ENCODE data around the gene ANXA2R.

ANXA2R gene

GRCh38 chr5:42994555-42995359 is 45.4 kb downstream of the ANXA2R start (continued):
- TF ChIP-seq TSHZ1 (tag by site-specific recombination; IDR thresholded peaks at IDR 0.05; ENCODE audit: borderline replicate concordance) (no peak), ZNF488 (tag by site-specific recombination; IDR thresholded peaks at IDR 0.05) (no peak), ZNF580 (tag by site-specific recombination; IDR thresholded peaks at IDR 0.05) (no peak)
- TF ChIP-seq, protein P1, sequence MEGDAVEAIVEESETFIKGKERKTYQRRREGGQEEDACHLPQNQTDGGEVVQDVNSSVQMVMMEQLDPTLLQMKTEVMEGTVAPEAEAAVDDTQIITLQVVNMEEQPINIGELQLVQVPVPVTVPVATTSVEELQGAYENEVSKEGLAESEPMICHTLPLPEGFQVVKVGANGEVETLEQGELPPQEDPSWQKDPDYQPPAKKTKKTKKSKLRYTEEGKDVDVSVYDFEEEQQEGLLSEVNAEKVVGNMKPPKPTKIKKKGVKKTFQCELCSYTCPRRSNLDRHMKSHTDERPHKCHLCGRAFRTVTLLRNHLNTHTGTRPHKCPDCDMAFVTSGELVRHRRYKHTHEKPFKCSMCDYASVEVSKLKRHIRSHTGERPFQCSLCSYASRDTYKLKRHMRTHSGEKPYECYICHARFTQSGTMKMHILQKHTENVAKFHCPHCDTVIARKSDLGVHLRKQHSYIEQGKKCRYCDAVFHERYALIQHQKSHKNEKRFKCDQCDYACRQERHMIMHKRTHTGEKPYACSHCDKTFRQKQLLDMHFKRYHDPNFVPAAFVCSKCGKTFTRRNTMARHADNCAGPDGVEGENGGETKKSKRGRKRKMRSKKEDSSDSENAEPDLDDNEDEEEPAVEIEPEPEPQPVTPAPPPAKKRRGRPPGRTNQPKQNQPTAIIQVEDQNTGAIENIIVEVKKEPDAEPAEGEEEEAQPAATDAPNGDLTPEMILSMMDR (tag by site-specific recombination; IDR thresholded peaks at IDR 0.05): peak; percentile 91
- TF ChIP-seq, protein P2, sequence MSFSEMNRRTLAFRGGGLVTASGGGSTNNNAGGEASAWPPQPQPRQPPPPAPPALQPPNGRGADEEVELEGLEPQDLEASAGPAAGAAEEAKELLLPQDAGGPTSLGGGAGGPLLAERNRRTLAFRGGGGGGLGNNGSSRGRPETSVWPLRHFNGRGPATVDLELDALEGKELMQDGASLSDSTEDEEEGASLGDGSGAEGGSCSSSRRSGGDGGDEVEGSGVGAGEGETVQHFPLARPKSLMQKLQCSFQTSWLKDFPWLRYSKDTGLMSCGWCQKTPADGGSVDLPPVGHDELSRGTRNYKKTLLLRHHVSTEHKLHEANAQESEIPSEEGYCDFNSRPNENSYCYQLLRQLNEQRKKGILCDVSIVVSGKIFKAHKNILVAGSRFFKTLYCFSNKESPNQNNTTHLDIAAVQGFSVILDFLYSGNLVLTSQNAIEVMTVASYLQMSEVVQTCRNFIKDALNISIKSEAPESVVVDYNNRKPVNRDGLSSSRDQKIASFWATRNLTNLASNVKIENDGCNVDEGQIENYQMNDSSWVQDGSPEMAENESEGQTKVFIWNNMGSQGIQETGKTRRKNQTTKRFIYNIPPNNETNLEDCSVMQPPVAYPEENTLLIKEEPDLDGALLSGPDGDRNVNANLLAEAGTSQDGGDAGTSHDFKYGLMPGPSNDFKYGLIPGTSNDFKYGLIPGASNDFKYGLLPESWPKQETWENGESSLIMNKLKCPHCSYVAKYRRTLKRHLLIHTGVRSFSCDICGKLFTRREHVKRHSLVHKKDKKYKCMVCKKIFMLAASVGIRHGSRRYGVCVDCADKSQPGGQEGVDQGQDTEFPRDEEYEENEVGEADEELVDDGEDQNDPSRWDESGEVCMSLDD (tag by site-specific recombination; IDR thresholded peaks at IDR 0.05): no peak

GRCh38 chr5:42994246-42994554 is 45.9 kb downstream of the ANXA2R start:
- no peaks in the 10 kb centered on the region for H3K36me3 ChIP-seq (ENCODE audit: control insufficient read depth in 2 of 2, insufficient read depth in 1 of 2, low read length in 2 of 2)
- H3K27ac ChIP-seq (ENCODE audit: extremely low read depth, low read depth, low read length): 0 out of 2 replicates have a peak overlapping the region, but pooled peaks have one; percentile 2
- peak overlapping the region; percentile 83 for H3K4me3 ChIP-seq (ENCODE audit: low read depth, low read length)
- CTCF ChIA-PET: interaction anchor here (0.5 to 6.5 kb wide), 19 partner anchors 9 to 405 kb away, joined by 3 to 59 read pairs (median 4); partner anchors contain the start of gene ZNF131
- TF ChIP-seq ZNF335 (tag by site-specific recombination; conservative IDR thresholded peaks at IDR 0.05): peak; percentile 53; the same call in 1 of the 2 replicates
- no peak for TF ChIP-seq ZNF701 (tag by site-specific recombination; IDR thresholded peaks at IDR 0.05)
- POLR2A ChIA-PET: interaction anchor here (1.0 to 3.6 kb wide), 6 partner anchors 12 to 85 kb away, joined by 3 to 28 read pairs (median 5); no protein-coding TSS in a partner anchor
- no peaks in the 10 kb centered on the region for H3K9me3 ChIP-seq (ENCODE audit: control insufficient read depth, insufficient read depth, low read depth, low read length)
- H3K4me1 ChIP-seq (ENCODE audit: control insufficient read depth, insufficient read depth, low read length): no peaks in the 10 kb centered on the region

- peak overlapping the region; percentile 83 for H3K4me3 ChIP-seq (ENCODE audit: low read depth, low read length)
- no peaks in the 10 kb centered on the region for H3K9me3 ChIP-seq (ENCODE audit: control insufficient read depth, insufficient read depth, low read depth, low read length)
- CTCF ChIA-PET: interaction anchor here (0.5 to 6.5 kb wide), 20 partner anchors 10 to 451 kb away, joined by 3 to 59 read pairs (median 4); partner anchors contain the start of gene ZNF131
- POLR2A ChIA-PET: interaction anchor here (1.0 to 3.6 kb wide), 7 partner anchors 11 to 85 kb away, joined by 3 to 28 read pairs (median 6); no protein-coding TSS in a partner anchor
- peak overlapping the region; percentile 26; the same call in 1 of the 2 replicates for H3K27ac ChIP-seq (ENCODE audit: extremely low read depth, low read depth, low read length)
- no peaks in the 10 kb centered on the region for H3K36me3 ChIP-seq (ENCODE audit: control insufficient read depth in 2 of 2, insufficient read depth in 1 of 2, low read length in 2 of 2)
- no peaks in the 10 kb centered on the region for H3K4me1 ChIP-seq (ENCODE audit: control insufficient read depth, insufficient read depth, low read length)
- peak; percentile 1 for TF ChIP-seq ZNF335 (tag by site-specific recombination; conservative IDR thresholded peaks at IDR 0.05)
- peak; percentile 77 for TF ChIP-seq ZBTB20 (tag by site-specific recombination; IDR thresholded peaks at IDR 0.05)
- TF ChIP-seq ZNF473 (tag by site-specific recombination; IDR thresholded peaks at IDR 0.05): no peak
- no peak for TF ChIP-seq ZNF776 (tag by site-specific recombination; IDR thresholded peaks at IDR 0.05; ENCODE audit: borderline replicate concordance)
- peak; percentile 11; the same call in 1 of the 2 replicates for TF ChIP-seq ZEB2 (tag by site-specific recombination; IDR thresholded peaks at IDR 0.05)
- TF ChIP-seq HOXA7 (CRISPR knock-in tag; IDR thresholded peaks at IDR 0.05; ENCODE audit: borderline replicate concordance): no peak
- TF ChIP-seq ZBTB17 (tag by site-specific recombination; IDR thresholded peaks at IDR 0.05): peak; percentile 62; the same call in 1 of the 2 replicates
- TF ChIP-seq ZBTB48 (tag by site-specific recombination; IDR thresholded peaks at IDR 0.05): no peak
- no peak for TF ChIP-seq PRDM1 (tag by site-specific recombination; IDR thresholded peaks at IDR 0.05)
- TF ChIP-seq SETDB1 (IDR thresholded peaks at IDR 0.05; ENCODE audit: insufficient read length, low read length): peak; percentile 11
- TF ChIP-seq, protein P2 (tag by site-specific recombination; IDR thresholded peaks at IDR 0.05): no peak
- TF ChIP-seq ZNF654 (tag by site-specific recombination; IDR thresholded peaks at IDR 0.05; ENCODE audit: low read depth): no peak
These were observed 46.4 kb downstream of the ANXA2R start for GRCh38 chr5:42993516-42994245.

All from HEK293 (cell line).